GM21381 (cell line): Measurements from ENCODE around the gene PLXDC1.
"Not testable (repeated sequence)": the region's sequence is repeated elsewhere in the genome, so short reads cannot be mapped to it uniquely, and the experiment has no call there.

ENCODE experiments used
- ATAC-seq: cut with Tn5 transposase; IDR thresholded peaks from one replicate; pipeline ENCODE4 v1.9.1; 2021; ENCODE audit warnings: mild to moderate bottlenecking, moderate library complexity; ENCODE audit not compliant: unreplicated experiment

Gene PLXDC1

GRCh38 chr17:39183045-39183444, 31.6 kb upstream of the PLXDC1 start:
- no peak for ATAC-seq

- no peak for ATAC-seq
Observed at GRCh38 chr17:39181303-39181702, 29.9 kb upstream of the PLXDC1 start.

GRCh38 chr17:39178536-39178935, 27.1 kb upstream of the PLXDC1 start:
- no peak for ATAC-seq

- ATAC-seq, result no peak
Observed at GRCh38 chr17:39177256-39177655, 25.8 kb upstream of the PLXDC1 start.

- no peak for ATAC-seq
Observed at GRCh38 chr17:39175695-39176093, 24.3 kb upstream of the PLXDC1 start.

- ATAC-seq, result no peak
Observed at GRCh38 chr17:39174920-39175694, 23.7 kb upstream of the PLXDC1 start.

- no peak for ATAC-seq
Observed at GRCh38 chr17:39173526-39174274, 22.3 kb upstream of the PLXDC1 start.

GRCh38 chr17:39173080-39173479, 21.6 kb upstream of the PLXDC1 start:
- no peak for ATAC-seq

- ATAC-seq, result no peak
Observed at GRCh38 chr17:39171933-39172332, 20.5 kb upstream of the PLXDC1 start.

- ATAC-seq, result no peak
Observed at GRCh38 chr17:39170558-39170957, 19.1 kb upstream of the PLXDC1 start.

- ATAC-seq, result no peak
Observed at GRCh38 chr17:39170109-39170508, 18.7 kb upstream of the PLXDC1 start.

GRCh38 chr17:39169518-39169917, 18.1 kb upstream of the PLXDC1 start:
- ATAC-seq, result no peak

GRCh38 chr17:39169101-39169500, 17.7 kb upstream of the PLXDC1 start:
- no peak for ATAC-seq

GRCh38 chr17:39168503-39168902, 17.1 kb upstream of the PLXDC1 start:
- not testable (repeated sequence) for ATAC-seq

GRCh38 chr17:39167476-39167875, 16.0 kb upstream of the PLXDC1 start:
- no peak for ATAC-seq

- ATAC-seq, result no peak
Observed at GRCh38 chr17:39166437-39167335, 15.2 kb upstream of the PLXDC1 start.

GRCh38 chr17:39165841-39166349, 14.5 kb upstream of the PLXDC1 start, which contains the start of gene ARL5C:
Gene ARL5C (minus strand): TSS chr17:39166161. CDS start chr17:39165760, 401 bp downstream.
- no peak for ATAC-seq

- no peak for ATAC-seq
Observed at GRCh38 chr17:39165178-39165840, 13.9 kb upstream of the PLXDC1 start.

GRCh38 chr17:39164675-39165143, 13.3 kb upstream of the PLXDC1 start:
- ATAC-seq, result peak; percentile 74

GRCh38 chr17:39161962-39162361, 10.5 kb upstream of the PLXDC1 start:
- ATAC-seq, result no peak
